BE2C (cell line): ENCODE results near the gene GSTM5. TPM values are rescaled to one million over a fixed set of nuclear protein-coding genes. Genes with fewer than 3 reads are reported as not detected.
"Not testable (repeated sequence)": the region's sequence is repeated elsewhere in the genome, so short reads cannot be mapped to it uniquely, and the experiment has no call there.

Experiments used
- DNase-seq: peaks from one replicate; pipeline ENCODE4 v3.0.0-alpha.2; 2020
- H3K27me3 ChIP-seq: fragments of 250-450 bp; sonication (Bioruptor Pico); 2 replicates; pipeline ENCODE4 v1.5.1; 2020; ENCODE audit warnings: mild to moderate bottlenecking
- H3K36me3 ChIP-seq: fragments of 250-450 bp; sonication (Bioruptor Pico); 2 replicates; pipeline ENCODE4 v1.5.1; 2020; ENCODE audit warnings: mild to moderate bottlenecking
- H3K4me1 ChIP-seq: fragments of 250-450 bp; sonication (Bioruptor Pico); 2 replicates; pipeline ENCODE4 v1.5.1; 2020
- H3K4me3 ChIP-seq: 2 replicates; pipeline ENCODE4 v1.5.1; 2011; ENCODE audit warnings: low read depth, low read length
- H3K9me3 ChIP-seq: fragments of 250-450 bp; sonication (Bioruptor Pico); 2 replicates; pipeline ENCODE4 v1.5.1; 2020
- polyA plus RNA-seq: library from polyadenylated mRNA; unstranded; fragments of >200 nt; gene quantifications from one replicate; pipeline ENCODE4 v1.2.1, GENCODE V29; 2012; ENCODE audit warnings: low read depth, missing spikeins; ENCODE audit not compliant: insufficient read length, insufficient read depth
- TF ChIP-seq, protein P1 (sequence below): IDR thresholded peaks from 2 replicates; pipeline ENCODE4 v1.5.1; 2012; ENCODE audit warnings: mild to moderate bottlenecking, low read depth, low read length

The GSTM5 gene
- polyA plus RNA-seq: not detected

DNA sequence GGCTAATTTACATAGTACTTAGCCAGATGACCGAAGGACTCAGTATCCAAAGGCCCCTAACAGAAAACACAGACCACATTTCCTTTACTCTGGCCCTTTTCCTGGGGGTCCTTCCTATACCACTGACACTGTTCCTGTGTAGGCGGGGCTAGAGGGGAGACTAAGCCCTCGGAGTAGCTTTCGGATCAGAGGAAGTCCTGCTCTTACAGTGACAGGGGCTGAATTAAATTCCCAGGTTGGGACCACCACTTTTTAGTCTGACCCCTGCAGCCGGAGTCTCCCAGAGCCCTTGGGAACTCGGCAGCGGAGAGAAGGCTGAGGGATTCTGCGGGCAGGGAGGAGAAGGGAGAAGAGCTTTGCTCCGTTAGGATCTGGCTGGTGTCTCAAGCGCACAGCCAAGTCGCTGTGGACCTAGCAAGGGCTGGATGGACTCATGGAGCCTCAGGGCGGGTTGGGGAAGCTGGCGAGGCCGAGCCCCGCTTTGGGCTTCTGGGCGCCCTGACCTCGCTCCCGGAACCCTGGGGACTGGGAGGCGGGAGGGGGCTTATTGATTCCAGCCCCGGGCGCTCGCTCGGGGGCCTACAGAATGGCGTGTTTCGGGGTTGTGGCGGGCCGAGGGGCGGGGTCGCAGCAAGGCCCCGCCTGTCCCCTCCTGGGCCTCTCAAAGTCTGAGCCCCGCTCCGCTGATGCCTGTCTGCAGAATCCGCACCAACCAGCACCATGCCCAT lies at the start of gene GSTM5:
Gene GSTM5, plus strand, starts transcription at position 659 of the 728 bp plus-strand sequence. Its CDS starts 62 bp downstream, at position 721.
- not testable (repeated sequence) for H3K4me1 ChIP-seq, H3K36me3 ChIP-seq, H3K4me3 ChIP-seq, H3K9me3 ChIP-seq, DNase-seq, H3K27me3 ChIP-seq

- Histone ChIP-seq H3K9me3 (no peaks in the 10 kb centered on the region), H3K4me1 (peaks cover 8% of the 10 kb centered on the region; the same call in 1 of the 2 replicates), H3K36me3 (no peaks in the 10 kb centered on the region), H3K27me3 (no peaks in the 10 kb centered on the region), H3K4me3 (no peak overlapping the region)
- DNase-seq: no peak
- TF ChIP-seq, protein P1, sequence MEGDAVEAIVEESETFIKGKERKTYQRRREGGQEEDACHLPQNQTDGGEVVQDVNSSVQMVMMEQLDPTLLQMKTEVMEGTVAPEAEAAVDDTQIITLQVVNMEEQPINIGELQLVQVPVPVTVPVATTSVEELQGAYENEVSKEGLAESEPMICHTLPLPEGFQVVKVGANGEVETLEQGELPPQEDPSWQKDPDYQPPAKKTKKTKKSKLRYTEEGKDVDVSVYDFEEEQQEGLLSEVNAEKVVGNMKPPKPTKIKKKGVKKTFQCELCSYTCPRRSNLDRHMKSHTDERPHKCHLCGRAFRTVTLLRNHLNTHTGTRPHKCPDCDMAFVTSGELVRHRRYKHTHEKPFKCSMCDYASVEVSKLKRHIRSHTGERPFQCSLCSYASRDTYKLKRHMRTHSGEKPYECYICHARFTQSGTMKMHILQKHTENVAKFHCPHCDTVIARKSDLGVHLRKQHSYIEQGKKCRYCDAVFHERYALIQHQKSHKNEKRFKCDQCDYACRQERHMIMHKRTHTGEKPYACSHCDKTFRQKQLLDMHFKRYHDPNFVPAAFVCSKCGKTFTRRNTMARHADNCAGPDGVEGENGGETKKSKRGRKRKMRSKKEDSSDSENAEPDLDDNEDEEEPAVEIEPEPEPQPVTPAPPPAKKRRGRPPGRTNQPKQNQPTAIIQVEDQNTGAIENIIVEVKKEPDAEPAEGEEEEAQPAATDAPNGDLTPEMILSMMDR: no peak
Observed at GRCh38 chr1:109664671-109665070, 47.4 kb upstream of the GSTM5 start.

DNA sequence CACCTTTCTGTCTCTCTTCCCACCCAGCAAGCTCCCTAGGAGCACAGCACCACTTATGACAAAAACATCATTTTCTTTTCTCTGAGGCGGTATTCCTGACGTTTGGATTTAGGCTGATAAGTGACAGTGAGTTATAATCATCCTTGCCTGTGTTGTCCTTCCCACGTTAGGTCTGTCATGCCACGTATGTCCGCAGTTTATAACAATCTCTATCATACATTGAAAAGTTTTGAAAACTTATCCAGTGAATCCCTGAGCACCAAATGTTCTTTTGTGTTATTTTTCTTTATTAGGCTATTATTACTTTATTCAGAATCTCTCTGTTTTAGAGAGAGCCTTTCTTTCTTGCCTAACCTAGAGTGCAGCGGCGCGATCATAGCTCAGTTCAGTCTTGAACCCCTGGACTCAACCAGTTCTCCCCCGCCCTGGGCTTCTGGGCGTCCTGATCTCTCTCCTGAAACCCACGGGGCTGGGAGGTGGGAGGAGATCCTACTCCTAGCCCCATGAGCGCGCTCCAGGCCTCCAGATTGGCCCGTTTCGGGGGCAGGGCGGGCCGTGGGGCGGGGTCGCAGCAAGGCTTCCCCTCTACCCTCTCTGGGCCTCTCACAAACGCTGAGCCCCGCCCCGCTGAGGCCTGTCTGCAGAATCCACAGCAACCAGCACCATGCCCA lies 44.5 kb upstream of the GSTM5 start, which contains the start of gene GSTM2:
Gene GSTM2, plus strand, starts transcription at position 606 of the 671 bp plus-strand sequence. Its CDS starts 59 bp downstream, at position 665.
- peak; percentile 97 for DNase-seq
- TF ChIP-seq, protein P1: no peak
- Histone ChIP-seq H3K36me3 (no peaks in the 10 kb centered on the region), H3K9me3 (no peaks in the 10 kb centered on the region), H3K27me3 (no peaks in the 10 kb centered on the region), H3K4me1 (peaks cover 3% of the 10 kb centered on the region; the same call in 1 of the 2 replicates), H3K4me3 (peak within 1 kb of the TSS; percentile 48)

DNA sequence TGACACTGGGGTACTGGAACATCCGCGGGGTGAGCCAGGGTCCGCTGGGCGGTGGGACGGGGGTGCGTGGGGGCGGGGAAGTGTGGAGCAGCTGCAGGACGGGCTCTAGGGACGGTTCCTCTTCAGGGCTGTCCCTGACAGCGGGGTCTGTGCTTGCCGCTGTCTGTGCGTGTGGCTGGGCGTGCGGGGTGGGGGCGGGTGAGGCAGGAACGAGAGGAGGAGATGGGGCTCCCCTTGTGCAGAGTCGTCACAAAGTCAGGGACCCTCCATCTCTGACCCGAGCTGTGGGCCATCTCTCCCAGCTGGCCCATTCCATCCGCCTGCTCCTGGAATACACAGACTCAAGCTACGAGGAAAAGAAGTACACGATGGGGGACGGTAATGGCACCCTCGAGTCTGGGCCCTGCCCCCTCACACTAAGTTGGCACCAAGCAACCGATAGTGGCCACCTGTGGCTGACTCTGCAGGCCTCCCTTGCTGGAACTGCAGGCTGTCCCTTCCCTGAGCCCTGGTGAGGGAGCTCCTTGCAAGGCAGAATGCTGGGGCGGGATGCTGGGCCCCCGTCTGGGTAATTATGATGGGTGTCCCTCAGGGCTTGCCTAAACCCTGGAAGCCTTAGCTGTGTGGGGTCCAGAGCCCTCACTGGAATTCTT lies 43.8 kb upstream of the GSTM5 start:
- TF ChIP-seq, protein P1: no peak
- DNase-seq: no peak
- peaks cover 3% of the 10 kb centered on the region; the same call in 1 of the 2 replicates for H3K4me1 ChIP-seq
- peak overlapping the region; percentile 48 for H3K4me3 ChIP-seq
- H3K9me3 ChIP-seq: no peaks in the 10 kb centered on the region
- H3K27me3 ChIP-seq: no peaks in the 10 kb centered on the region
- H3K36me3 ChIP-seq: no peaks in the 10 kb centered on the region

DNA sequence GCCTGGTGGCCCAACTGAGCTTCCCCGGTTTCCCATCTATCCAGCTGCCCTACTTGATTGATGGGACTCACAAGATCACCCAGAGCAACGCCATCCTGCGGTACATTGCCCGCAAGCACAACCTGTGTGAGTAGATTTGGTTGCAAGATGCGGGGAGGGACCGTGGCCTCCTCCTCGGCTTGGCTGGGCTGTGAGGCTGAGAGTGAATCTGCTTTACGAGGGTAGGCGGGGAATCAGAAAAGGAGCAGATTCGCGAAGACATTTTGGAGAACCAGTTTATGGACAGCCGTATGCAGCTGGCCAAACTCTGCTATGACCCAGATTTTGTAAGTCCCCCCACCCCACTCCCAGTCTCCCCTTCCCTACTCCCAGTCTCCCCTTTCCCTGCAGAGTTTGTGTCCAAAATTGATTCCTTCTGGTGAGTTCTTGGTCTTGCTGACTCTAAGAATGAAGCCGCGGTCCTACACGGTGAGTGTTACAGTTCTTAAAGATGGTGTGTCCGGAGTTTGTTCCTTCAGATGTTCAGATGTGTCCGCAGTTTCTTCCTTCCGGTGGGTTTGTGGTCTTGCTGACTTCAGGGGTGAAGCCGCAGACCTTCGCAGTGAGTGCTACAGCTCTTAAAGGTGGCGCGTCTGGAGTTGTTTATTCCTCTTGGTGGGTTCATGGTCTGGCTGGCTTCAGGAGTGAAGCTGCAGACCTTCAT lies 42.7 kb upstream of the GSTM5 start:
- no peak overlapping the region for H3K4me3 ChIP-seq
- DNase-seq: no peak
- H3K27me3 ChIP-seq: no peaks in the 10 kb centered on the region
- H3K9me3 ChIP-seq: no peaks in the 10 kb centered on the region
- TF ChIP-seq, protein P1: no peak
- no peaks in the 10 kb centered on the region for H3K36me3 ChIP-seq
- peaks cover 3% of the 10 kb centered on the region; the same call in 1 of the 2 replicates for H3K4me1 ChIP-seq

DNA sequence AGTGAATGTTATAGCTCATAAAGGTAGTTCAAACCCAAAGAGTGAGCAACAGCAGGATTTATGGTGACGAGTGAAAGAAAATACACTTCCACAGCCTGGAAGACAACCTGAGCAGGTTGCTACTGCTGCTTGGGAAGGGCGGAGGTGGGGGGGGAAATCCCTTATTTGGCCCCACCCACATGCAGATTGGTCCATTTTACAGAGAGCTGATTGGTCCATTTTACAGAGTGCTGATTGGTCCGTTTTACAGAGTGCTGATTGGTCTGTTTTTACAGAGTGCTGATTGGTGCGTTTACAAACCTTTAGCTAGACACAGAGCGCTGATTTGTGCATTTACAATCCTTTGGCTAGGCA lies 42.1 kb upstream of the GSTM5 start:
- not testable (repeated sequence) for H3K9me3 ChIP-seq, H3K4me3 ChIP-seq, H3K4me1 ChIP-seq, H3K27me3 ChIP-seq, H3K36me3 ChIP-seq, DNase-seq
